ENCODE measurements around the gene PLSCR4.

Gene PLSCR4

DNA sequence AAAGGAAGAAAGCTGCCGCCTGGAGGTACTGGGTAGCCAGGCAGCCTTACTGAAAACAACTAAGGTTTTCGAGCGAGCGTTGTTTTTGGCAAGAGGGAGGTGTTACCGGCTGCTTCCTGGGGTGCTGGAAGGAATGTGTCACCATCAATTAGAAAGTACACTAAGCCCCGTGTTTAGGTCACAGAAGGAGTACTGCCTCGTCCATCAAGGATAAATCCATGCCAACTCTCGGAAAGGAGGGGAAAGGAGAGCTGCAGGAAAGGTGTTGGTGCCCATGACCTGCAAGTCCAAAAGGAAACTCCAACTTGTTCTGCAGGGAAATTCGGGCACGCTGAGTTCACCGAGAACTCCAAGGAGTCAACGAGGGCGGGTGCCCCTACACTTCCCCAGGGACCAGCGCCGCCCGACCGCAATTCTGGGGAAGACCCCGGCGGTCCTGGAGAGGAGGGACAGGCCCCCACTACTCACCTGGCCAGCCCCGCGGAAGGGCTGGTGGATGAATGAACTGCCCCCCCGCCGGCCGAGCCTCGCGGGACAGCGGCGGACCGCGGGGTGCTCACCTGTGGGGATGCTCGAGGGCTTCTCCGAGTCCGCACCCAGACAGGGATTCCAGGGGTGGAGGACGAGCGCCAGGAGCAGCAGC lies 90.5 kb downstream of the PLSCR4 start:
- peak; percentile 55 for DNase-seq

- no peak for DNase-seq
These were observed 91.1 kb downstream of the PLSCR4 start for GRCh38 chr3:146159616-146160320.

- DNase-seq = no peak
These were observed 91.9 kb downstream of the PLSCR4 start for GRCh38 chr3:146159037-146159436.

GRCh38 chr3:146157325-146158060 lies 93.4 kb downstream of the PLSCR4 start:
- DNase-seq = no peak

GRCh38 chr3:146156666-146157314 lies 94.1 kb downstream of the PLSCR4 start:
- DNase-seq = no peak

GRCh38 chr3:146156095-146156494 lies 94.8 kb downstream of the PLSCR4 start:
- DNase-seq = no peak

DNA sequence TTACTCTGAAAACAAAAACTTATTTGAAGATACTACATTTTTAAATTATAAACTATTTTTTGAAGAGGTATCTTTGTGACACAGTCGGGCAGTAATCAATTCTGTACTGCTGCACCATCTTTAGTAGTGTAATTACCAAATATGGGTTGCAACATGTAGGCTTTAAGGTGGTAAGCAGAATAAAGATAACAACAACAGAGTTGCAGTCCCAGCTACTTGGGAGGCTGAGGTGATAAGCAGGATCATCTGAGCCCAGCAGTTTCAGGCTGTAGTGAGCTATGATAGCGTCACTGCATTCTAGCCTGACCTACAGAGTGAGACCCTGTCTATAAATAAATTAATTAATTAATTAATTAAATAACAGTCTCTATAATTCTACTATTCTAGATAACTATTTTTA lies 95.9 kb downstream of the PLSCR4 start:
- DNase-seq = no peak

DNA sequence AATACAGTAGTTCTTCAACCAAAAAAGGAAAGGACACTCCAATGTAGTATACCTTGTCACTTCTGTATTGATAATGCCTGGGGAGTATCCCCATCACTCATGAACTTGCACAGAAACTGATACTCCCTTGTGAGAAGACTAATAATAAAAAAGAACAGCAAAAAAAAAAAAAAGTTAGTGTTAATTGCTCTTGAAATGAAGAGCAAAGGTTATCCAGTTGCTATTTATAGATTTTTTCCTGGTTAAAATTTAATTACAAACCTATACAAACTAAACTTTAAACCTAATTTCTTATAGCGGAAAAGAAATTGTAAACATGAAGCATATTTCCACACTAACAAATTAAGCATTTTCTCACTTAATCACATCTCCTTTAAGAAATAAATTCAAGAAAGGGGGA lies 96.6 kb downstream of the PLSCR4 start:
- no peak for DNase-seq

- DNase-seq = no peak
These were observed 97.5 kb downstream of the PLSCR4 start for GRCh38 chr3:146153429-146153828.

- DNase-seq = no peak
These were observed 98.1 kb downstream of the PLSCR4 start for GRCh38 chr3:146152834-146153233.

DNA sequence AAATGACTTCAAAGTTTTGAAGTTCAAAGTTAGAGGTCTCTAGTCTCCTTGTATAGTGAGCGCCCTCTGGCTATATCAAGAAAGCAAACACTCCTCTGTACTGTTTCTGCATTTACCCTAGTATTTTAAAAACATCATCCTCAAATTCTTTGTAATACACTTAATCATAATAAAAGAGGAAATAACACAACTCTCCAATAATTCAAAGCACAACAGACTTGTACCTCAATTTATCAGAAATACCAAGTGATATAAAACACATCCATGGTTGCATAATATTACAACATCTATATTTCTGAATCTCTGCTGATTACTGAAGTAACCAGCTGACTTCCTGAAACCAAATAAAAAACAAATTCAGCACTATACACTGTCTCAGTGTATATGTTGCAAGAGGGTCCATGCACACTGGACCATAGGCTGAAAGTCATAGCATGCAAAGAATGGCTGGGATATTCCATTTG lies 102.4 kb downstream of the PLSCR4 start:
- DNase-seq = no peak

- no peak for DNase-seq
These were observed 105.3 kb downstream of the PLSCR4 start for GRCh38 chr3:146145642-146146041.

- no peak for DNase-seq
These were observed 108.1 kb downstream of the PLSCR4 start for GRCh38 chr3:146142757-146143156.

Data from activated CD8-positive, alpha-beta memory T cell treated with anti-CD3 and anti-CD28 coated beads for 24 hours (primary cell).